Urothelium cell line (cell line): ENCODE measurements around the gene SPIRE2.
"Not testable (repeated sequence)": the region's sequence is repeated elsewhere in the genome, so short reads cannot be mapped to it uniquely, and the experiment has no call there.

Source experiments
- DNase-seq: peaks from one replicate; pipeline ENCODE4 v3.0.0; 2011; ENCODE audit warnings: low spot score, mixed read lengths
- FAIRE-seq: peaks from 2 replicates; lab custom pipeline; 2011; peaks lifted over from hg19 to GRCh38; lab: Jason Lieb, UNC

Gene SPIRE2

DNA sequence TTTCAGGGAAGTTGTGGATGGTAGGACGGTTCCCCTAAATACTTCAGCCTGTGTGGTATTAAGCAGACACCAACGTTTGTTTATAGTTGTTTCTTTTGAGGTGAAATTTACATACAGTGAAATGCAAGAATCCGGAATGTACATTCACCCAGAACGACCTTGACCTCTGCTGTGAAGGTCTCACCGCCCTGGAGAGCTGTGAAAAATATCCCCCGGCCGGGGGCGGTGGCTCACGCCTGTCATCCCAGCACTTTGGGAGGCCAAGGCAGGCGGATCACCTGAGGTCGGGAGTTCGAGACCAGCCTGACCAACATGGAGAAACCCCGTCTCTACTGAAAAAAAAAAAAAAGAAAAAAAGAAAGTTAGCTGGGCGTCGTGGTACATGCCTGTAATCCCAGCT lies 8.2 kb downstream of the SPIRE2 start:
- FAIRE-seq: not testable (repeated sequence)

DNA sequence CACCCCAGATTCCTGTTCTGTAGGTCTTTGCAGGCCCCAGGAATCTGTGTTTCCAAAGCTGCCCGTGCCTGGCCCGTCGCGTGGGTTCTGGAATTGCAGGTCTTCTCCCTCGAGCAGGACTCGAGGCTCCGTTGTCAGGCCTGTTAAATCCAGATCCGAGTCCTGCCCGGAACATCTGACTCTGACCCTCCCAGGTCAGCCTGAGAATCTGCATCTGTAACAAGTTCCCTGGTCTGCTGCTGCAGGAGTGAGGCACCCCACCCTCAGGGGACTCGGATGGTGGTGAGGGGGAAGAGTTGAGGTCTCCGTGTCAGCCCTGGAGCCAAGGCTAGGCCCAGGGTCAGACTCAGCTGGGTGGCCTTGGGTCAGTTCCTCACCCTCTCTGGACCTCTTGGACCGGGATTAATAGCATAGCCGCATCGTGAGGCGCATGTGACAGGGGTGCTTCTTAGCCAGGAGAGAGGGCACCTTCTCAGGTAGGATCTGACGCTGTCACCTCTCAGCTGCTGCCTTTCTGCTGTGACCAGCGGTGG lies 8.8 kb downstream of the SPIRE2 start:
- DNase-seq (no peak), FAIRE-seq (no peak)

More for the DNA sequence above, 8.2 kb downstream of the SPIRE2 start:
- DNase-seq: not testable (repeated sequence)

DNA sequence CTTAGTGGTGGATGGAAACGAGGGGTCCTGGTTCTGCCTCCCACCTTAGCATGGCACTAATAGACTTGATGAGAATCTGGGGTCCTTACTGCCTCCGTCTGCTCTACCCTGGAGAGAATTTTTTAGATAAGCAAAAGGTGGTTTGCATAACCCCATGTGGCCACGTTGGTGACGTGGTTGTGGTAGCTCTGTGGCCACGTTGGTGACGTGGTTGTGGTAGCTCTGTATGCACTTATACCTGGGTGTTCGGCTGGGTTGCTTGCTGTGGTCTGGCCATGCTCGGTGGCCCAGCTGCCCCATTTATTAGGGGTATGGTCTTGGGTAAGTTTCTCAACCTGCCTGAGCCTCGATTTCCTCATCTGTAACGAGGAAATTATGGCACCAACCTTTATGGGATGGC lies 13.0 kb downstream of the SPIRE2 start:
- no peak for FAIRE-seq

DNA sequence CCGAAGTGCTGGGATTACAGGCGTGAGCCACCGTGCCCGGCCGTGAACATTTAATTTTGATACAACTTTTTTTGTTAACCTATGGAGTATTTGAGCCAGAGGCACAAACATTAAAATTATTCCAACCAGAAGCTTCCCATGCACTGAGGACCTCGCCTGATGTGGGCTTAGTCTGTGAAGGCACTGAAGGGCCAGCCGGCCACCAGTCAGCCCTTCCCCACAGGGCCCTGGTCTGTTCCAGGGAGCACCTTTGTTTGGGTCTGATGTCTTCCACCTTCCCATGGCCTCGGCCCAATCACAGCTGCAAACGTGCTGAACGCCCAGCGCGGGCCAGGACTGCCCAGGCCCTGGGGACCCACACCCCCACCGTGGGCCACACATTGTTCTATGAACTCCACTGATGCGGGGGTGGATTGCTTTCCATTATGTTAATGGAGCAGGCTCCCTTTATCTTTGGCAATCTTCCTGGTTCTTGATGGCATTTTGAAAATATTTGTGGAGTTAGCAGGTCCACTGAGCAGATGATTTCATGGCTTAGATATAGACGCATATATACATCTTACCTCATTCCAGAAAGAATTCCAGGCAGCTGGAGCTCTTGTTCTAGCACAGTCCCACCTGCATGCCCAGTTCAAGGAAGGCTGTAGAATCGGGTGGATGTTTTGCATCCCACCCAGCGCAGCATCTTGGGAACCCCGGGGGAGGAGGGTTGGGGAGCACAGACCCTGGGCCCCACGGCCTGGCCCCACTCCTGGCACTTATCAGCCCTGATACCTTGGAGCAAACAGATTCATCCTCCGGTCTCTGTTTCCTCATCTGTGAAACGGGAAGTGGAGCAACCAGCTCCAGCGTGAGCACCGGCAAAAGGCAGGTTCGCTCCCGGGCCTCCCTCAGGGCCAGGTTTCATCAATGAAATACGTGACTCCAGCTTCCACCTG lies 14.5 kb downstream of the SPIRE2 start:
- DNase-seq (peak; percentile 89), FAIRE-seq (peak; percentile 48)

More for the DNA sequence above, 13.0 kb downstream of the SPIRE2 start:
- DNase-seq: no peak

DNA sequence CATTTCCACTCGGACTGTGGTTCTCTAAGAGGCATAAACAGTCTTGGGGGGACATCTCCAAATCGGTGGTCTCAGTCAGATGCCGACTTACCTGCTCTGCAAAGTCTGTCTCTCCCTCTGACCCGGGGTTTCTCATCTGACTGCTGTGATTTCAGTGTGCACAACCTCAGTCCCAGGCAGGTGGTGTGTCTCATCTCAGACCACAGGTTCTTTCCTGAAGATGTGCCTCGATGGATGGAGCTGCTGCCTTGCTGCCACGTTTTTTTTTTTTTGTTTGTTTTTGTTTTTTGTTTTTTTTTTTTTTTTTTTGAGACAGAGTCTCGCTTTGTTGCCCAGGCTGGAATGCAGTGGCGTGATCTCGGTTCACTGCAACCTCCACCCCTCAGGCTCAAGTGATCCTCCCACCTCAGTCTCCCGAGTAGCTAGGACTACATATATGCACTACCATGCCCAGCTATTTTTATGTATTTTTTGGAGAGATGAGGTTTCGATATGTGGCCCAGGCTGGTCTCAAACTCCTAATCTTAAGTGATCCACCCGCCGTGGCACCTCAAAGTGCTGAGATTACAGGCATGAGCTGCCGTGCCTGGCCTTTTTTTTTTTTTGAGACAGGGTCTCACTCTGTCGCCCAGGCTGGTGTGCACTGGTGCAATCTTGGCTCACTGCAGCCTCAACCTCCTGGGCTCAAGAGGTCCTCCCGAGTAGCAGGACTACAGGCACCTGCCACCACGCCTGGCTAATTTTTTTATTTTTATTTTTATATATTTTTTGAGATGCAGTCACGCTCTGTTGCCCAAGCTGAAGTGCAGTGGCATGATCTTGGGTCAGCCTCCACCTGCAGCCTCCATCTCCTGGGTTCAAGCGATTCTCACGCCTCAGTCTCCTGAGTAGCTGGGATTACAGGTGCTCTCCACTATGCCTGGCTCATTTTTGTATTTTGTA lies 15.4 kb downstream of the SPIRE2 start:
- peak; percentile 46 for DNase-seq
- peak; percentile 50 for FAIRE-seq

DNA sequence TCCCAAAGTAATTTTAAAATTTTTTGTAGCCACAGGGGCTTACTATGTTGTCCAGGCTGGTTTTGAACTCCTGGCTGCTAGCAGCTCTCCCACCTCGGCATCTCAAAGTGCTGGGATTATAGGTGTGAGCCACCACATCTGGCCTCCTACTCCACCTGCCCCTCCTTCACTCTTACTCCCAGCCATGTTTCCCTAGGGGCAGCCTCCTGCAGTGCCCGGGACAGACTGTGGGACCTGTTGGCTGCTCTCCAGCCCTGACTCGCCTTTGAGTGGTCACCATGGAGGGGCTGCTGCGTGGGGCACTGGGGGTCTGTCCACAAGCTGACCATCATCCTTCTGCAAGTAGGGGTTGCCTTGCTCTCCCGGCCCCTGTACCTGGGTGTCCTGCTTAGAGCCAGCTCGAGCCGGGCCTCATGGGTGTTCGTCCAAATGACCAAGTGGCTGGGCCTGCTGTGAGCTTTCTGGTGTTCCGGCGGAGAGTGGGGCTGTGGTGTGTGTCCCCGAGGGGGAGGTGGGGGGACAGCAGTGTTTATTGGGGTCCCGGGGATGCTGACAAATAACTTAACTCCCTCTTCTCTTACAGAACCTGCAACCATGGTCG lies 16.6 kb downstream of the SPIRE2 start:
- no peak for FAIRE-seq

DNA sequence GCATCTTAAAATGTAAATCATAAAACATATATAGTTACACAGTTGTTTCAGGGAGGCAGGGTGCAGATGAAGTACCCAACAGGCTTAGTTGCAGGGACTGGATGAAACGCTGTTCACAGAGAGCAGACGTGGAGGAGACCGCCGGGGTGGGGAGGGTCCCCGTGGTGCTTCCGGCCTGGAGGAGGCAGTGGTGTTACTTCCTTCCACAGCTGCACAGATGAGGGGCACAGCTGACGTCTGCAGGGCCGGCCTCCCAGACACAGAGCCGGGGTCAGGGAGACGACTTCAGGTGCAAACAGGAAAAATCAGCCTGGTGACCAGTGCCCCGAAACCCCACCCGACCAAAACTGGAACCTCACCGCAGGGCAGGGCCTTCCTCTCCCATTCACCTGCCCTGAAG lies 17.1 kb downstream of the SPIRE2 start:
- FAIRE-seq: no peak
- DNase-seq: no peak

More for the DNA sequence above, 16.6 kb downstream of the SPIRE2 start:
- no peak for DNase-seq

DNA sequence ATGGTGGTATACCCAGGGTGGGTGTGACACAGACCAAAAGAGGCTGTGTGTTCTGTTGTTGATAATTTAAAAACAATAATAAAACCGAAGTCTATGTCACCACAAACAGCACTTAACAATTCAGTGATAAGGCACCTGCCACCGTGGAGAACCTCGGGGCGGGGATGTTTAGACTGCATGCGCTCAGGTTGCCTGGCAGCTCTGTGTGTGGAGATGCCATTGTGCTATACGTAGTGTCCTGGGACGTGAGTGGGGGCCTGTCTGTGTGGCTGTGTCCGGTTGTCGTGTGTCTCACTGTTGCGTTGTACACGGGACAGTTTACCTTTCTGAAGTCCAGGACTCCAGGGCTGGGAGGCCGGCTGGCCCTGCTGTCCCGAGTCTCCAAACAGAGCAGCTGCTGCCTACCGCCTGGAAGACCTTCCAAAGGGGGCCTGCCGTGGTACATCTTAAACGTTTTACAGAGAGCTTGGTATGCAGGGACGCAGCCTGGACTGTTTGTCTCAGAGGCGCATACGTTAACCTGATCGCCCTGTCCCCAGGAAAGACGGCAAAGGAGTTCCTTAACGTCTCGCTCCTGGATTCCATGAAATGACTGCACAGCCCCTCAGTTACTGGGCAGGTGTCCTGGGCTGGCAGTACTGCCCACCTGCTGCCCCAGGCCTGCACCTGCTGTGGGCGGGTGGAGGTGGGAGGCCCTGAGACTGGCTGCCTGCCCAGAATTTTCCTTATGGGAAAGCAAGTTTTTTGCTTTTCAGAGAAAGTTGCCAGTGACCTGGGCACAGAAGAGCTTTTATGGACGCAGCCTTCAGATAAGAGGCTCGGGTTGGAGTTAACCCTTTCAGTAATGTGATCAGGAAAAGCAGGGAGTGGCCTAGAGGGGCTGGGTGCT lies 19.0 kb downstream of the SPIRE2 start:
- FAIRE-seq (no peak), DNase-seq (no peak)

DNA sequence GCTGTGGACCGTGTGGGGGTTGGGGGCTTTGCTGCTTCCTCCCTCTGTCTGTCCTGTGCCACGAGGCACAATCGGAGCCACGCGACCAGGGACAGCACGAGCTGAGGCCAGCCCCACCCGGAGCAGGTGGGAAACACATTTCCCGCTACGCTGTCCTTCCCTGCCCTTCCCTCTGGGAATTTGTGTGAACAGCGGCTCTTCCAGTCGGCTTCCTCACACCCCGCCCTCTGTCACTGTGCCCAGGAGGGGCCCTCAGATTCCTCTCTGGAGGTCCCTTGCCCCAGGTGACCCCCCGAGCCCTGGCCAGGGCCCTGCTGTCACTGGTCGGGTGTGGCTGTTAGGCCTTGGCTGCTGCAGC lies 19.6 kb downstream of the SPIRE2 start:
- no peak for DNase-seq
- FAIRE-seq: no peak

DNA sequence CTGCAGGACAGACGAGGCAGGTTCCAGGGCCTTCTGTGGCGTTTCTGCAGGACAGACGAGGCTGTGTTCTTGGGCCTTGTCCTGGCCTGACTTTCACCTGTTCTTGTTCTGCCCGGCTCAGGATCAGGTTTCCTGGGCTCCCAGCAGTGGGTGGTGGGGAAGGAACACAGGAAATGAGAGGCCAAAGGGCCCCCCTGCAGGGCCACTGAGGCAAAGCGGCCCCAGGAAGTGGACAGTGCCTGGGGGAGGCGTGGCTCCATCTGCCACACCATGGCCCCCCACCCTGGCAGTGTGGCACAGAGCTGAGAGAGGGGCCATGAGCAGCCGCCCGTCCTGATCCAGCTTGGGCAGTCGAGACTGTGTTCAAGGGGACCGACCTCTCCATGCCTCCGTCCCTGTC lies 20.7 kb downstream of the SPIRE2 start:
- DNase-seq: no peak
- no peak for FAIRE-seq

DNA sequence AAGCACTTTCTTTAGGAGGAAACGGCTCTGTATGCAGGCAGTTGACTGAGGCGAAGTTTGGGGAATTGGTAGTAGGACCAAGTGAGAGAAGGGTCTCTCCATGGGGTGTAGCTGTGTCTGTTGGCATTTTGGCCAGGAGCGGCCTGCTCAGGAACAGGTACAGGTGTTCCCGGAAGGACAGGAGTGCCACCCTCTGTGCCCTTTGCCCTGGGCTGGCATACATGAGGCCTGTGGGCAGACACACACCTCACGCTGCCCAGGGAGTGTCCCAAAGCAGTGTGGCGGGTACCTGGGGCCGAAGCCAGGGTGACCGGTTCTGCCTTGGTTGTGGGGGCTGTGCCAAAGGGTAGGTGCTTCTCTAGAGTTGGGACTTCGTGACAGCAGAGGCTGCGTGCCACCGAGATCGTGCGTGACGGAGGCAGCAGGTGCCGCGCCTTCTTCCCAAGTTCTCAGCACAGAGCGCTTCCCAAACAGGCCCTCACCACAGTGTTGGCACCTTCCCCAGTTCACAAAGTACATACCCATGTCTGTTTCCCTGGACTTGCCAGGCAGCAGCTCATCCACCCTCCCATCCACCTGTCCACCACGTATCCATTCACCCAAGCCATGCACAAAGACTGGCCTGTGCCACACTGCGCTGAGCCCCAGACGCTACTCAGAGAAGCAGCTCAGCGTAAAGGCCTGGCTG lies 25.2 kb downstream of the SPIRE2 start:
- no peak for FAIRE-seq
- DNase-seq: no peak

DNA sequence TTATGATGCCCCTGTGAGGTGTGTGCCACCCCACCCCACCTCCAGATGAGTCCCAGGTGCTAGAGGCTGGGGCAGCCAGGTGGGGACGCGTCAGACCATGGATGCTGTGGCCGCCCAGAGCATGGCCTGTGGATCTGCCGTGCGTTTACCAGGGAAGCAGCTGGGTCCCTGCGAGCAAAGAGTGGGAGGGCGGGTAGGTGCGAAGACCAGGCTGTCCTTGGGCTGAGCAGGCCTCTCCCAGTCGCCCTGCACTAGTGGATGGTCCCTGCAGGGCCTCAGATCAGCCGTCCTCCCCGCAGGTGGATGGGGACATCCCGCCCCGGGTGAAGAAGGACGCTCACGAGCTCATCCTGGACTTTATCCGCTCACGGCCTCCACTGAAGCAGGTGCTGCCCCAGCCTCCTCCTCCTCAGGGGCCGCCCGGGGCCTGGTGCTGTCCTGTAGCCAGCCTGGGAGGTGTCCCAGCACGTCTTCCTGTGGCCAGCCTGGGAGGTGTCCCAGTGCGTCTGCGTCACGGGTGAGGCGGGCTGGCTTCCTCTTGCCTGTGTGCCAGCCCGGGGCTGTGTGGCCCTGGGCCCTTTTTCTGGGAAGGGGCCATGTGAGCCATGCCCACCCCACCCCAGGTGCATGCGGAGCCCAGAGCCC lies 27.1 kb downstream of the SPIRE2 start:
- DNase-seq (no peak), FAIRE-seq (no peak)

DNA sequence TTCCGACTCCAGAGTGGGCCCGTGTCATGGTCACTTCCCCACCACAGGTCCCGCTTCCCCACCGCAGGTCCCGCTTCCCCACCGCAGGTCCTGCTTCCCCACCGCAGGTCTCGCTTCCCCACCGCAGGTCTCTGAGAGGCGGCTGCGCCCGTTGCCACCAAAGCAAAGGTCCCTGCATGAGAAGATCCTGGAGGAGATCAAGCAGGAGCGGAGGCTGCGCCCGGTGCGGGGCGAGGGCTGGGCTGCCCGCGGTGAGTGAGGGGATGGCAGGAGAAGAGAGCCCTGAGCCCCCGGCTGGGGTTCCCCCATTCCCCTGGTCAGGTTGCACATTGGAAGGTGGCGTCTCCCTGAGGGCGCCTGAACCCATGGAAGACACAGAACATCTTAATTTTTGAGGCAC lies 27.7 kb downstream of the SPIRE2 start:
- no peak for DNase-seq
- no peak for FAIRE-seq

DNA sequence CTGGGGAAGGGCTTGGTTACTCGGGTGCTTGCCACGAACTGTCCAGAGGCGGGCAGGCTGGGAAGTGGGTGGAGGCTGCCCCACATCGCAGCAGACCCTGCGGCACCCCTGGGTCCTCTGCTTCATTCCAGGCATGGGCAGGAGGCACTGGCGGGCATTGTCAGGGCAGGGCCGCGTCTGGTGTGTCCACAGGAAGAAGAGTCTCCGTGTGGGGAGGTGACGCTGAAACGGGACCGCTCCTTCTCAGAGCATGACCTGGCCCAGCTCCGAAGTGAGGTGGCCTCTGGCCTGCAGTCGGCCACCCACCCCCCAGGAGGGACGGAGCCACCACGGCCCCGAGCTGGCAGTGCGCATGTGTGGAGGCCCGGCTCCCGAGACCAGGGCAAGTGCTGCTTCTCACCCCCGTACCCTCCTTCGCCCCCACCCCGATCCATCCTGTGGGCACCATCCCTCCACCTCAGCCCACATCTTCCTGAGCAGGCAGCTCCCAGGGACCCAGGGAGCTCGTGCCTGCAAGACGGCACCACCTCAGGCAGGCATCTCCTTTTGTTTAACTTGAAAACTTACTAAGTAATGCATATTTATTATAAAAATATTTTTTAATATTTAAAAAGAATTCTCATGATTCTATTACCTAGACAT lies 30.8 kb downstream of the SPIRE2 start:
- FAIRE-seq: no peak
- no peak for DNase-seq

DNA sequence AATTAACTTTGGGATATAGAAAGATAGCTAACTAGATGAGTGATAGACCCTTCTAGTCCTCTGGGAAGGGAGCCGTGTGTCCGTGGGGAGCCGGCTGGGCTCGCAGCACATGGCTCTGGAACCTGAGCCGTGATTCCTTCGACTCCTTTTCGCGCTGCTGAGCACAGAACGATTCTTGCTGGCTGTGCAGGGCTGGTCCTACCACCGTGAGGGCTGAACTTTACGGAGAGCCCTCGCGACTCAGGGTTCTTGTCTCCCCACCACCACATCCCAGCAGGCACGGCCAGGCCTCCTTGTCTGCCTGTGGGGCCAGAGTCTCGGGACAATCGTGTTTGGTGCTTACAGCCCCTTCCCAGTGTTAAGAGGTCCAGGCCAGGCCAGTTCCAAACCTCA lies 31.3 kb downstream of the SPIRE2 start:
- no peak for DNase-seq
- FAIRE-seq: no peak

DNA sequence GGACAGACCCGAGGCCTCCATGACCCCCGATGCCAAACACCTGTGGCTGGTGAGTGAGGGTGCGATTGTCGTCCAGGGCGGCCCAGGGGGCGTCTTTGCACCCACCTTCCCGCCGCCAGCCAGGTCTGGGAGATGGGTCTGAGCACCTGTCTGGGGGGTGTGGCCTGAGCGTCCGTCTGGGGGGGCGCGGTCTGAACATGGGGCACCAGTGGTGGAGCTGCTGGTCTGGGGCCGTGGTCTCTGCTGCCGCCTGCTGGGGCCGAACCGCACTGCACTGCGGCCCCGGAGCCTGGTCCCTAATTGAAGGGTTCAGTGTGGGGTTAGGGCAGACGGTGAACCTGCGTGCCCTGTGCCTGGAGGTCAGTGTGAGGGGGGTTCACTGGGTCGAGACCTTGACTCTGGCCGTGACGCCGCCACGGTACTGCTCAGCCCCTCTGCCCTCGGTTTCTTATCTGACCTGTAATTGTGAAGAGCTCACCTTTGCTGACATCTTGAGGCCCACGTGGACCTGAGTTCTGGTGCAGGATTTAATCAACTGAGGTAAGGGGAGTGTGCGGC lies 32.6 kb downstream of the SPIRE2 start:
- peak; percentile 86 for DNase-seq
- peak; percentile 32 for FAIRE-seq

DNA sequence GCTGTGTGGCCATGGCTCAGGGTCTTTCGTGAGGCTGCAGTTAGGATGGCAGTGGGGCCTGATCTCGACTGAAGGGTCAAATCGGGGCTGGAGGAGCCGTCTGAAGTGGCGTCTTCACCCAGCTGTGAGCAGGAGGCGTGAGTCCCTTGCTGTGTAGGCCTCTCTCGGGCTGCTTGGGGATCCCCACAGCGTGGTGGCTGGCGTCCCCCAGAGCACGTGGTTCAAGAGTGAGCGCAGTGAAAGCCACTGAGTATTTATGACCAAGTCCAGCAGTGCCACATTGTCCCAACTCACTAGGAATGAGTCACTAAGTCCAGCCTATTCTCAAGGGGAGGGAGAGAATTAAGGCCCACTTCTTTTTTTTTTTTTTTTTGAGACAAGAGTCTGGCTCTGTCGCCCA lies 33.4 kb downstream of the SPIRE2 start:
- DNase-seq (no peak), FAIRE-seq (no peak)

DNA sequence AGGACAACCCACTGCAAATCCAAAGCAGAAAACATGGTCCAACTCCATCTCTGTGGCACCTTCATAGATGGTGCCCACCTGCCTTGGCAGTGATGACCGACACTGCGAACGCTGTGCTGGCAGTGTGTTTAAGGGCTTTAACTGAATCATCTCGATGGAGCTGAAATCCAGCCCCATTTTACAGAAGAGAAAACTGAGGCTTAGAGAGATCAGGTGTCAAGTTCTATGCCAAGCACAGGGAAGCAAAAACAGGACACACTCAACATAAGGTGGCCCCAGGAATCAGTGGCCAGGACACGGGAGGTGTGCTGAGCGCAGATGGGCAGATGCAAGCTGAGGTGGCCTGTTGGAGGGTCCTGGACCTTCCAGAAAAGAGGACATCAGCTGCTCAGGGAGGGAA lies 34.5 kb downstream of the SPIRE2 start:
- FAIRE-seq (no peak), DNase-seq (no peak)
